OCI-LY7 (cell line): ENCODE data around the gene OR2G6.

ENCODE experiments used
- CTCF ChIP-seq: fragments of 200-600 bp; sonication (generic); conservative IDR thresholded peaks from 2 replicates; pipeline ENCODE4 v1.5.1; 2014; ENCODE audit warnings: mild to moderate bottlenecking, antibody characterized with exemption, low read length, moderate library complexity, mixed read lengths
- EZH2phosphoT487 ChIP-seq: fragments of 200-600 bp; sonication (generic); IDR thresholded peaks from 2 replicates; pipeline ENCODE4 v1.6.1; 2018; ENCODE audit warnings: low read depth, borderline replicate concordance, mild to moderate bottlenecking, mixed run types, antibody characterized with exemption, low read length, moderate library complexity, mixed read lengths

- TF ChIP-seq CTCF (no peak), EZH2phosphoT487 (no peak)
Observed at GRCh38 chr1:248521856-248522255, 14.0 kb downstream of the OR2G6 start.
